ENCODE measurements around the gene BET1L. TPM values are rescaled to one million over a fixed set of nuclear protein-coding genes. Genes with fewer than 3 reads are reported as not detected.

The BET1L gene, protein sequence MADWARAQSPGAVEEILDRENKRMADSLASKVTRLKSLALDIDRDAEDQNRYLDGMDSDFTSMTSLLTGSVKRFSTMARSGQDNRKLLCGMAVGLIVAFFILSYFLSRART
- 40.8 and 46.0 TPM in 2 replicates for total RNA-seq

DNA sequence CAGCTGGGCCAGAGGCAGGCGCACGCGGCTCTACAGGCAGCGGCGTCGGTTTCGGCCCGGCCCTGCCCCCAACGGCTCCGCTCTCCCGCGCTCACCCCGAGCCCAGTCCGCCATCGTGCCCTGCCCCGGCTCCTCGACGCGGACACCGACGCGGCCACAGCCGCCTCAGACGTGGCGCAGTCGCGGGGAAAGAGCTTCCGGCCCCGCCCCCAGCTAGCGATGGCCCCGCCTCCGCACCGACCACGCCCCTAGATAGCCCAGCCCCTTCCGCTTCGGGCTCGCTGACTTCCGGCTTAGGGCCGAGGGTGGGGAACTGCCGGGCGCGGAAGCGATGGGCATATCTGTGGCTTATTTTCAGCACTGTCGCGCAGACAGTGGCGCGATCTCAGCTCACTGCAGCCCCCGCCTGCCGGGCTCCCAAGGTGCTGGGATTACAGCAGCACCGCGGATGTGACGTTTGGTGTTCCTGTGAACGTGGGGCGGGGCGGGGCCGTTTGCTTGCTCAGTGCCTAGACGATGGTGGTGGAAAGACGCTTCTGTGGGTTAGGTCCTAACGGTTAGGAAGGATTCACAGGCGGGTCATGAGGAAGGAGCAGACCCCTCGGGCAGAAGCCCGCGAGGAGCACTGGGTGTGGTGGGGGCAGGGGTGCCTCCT lies at the start of gene BET1L, which contains the start of gene RIC8A:
Gene BET1L, minus strand, starts transcription at position 192 of the 655 bp plus-strand sequence. Its CDS starts 78 bp downstream, at position 114.
Gene RIC8A, plus strand, starts transcription at position 501 of the 655 bp plus-strand sequence. CDS start 1,147 bp downstream, outside the sequence.

GRCh38 chr11:236774-237767 lies 29.9 kb upstream of the BET1L start, which contains the start of gene PSMD13:
TSS of gene PSMD13 (plus strand) at chr11:236976. CDS start at chr11:237050, 74 bp downstream.

DNA sequence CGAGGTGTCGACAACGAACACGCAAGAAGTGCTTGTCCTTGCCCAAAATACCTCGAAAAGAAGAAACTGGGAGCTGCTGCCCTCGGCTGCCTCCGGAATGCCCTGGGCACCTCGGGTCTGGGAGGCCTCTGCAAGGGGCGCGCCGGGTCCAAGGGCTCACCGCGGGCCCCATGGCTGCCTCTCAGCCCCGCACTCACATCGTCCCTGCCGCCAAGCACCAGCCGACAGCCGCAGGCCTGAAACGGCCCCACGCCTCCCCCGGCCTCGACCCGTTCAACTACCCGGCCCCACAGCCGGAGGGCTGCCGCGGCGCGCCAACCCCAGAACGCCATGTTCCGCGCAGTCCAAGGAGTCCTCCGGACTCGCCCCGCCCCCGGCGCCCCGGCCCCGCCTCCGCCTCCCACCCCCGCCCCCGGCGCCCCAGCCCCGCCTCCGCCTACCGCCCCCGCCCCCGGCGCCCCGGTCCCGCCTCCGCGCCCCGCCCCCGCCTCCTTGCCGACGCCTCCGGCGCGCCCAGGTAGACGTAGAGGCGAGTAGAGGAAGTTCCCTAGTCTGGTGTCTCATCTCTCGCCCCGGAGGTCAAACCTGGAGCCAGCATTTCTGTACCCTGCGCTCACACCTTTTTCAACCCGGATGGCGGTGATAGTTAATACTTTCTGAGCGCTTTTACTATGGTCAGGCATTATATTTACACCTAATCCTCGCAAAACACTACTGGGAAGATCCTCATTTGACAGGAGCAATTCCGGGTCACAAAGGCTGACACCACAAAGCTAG lies 29.0 kb upstream of the BET1L start, which contains the start of gene SIRT3:
Gene SIRT3, minus strand, starts transcription at position 346 of the 777 bp plus-strand sequence. Its CDS starts 14 bp downstream, at position 332.

DNA sequence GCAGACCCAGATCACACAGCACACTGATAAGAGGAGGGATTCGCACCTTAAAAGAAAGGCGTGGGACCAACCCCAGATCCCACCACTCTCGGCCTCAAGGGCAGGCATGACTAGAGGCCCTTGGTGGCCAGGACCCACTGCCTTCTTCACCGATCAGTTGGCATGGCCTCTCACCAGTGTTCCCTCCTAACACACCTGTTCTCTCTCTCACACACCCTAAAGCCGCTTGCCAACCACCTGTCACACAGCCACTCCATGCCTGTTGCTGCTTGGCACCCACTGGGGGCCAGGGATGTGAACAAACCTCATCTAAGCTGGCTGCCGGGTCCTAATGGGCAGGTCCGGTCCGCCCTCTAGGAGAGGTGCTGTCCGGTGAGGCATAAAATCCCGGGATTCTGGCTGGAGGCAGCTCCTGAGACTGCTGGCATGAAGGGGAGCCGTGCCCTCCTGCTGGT lies 14.5 kb downstream of the BET1L start, which contains the start of gene SCGB1C1:
Gene SCGB1C1, plus strand, starts transcription at position 405 of the 455 bp plus-strand sequence. Its CDS starts 22 bp downstream, at position 427.

Other genes with a start within 250 kb of the BET1L start
- gene SCGB1C1, start 14.3 kb downstream of the BET1L start, total RNA-seq: not detected in 2 replicates
- 67.6 and 101 TPM in 2 replicates for gene RIC8A, start 309 bp upstream of the BET1L start, total RNA-seq
- gene SIRT3, start 28.9 kb upstream of the BET1L start, total RNA-seq: 12.4 and 15.3 TPM in 2 replicates
- 67.0 and 81.2 TPM in 2 replicates for gene PSMD13, start 29.6 kb upstream of the BET1L start, total RNA-seq
- not detected in 2 replicates for gene NLRP6, start 71.0 kb upstream of the BET1L start, total RNA-seq
- gene PGGHG, start 81.7 kb upstream of the BET1L start, total RNA-seq: 7.7 and 11.5 TPM in 2 replicates
- gene IFITM5, start 92.1 kb upstream of the BET1L start, total RNA-seq: not detected in 2 replicates
- gene IFITM2, start 100.4 kb upstream of the BET1L start, total RNA-seq: 427 and 562 TPM in 2 replicates
- gene IFITM1, start 106.6 kb upstream of the BET1L start, total RNA-seq: 393 and 397 TPM in 2 replicates
- 564 and 629 TPM in 2 replicates for gene IFITM3, start 113.5 kb upstream of the BET1L start, total RNA-seq
- gene B4GALNT4, start 162.1 kb upstream of the BET1L start, total RNA-seq: 5.1 and 8.8 TPM in 2 replicates
- gene PKP3, start 186.8 kb upstream of the BET1L start, total RNA-seq: 0.68 and 3.5 TPM in 2 replicates
- gene SIGIRR, start 207.6 kb upstream of the BET1L start, total RNA-seq: 28.3 and 39.8 TPM in 2 replicates
- not detected in 2 replicates for gene ANO9, start 234.6 kb upstream of the BET1L start, total RNA-seq
- gene PTDSS2, start 242.9 kb upstream of the BET1L start, total RNA-seq: 31.2 and 50.2 TPM in 2 replicates